GM19324 (cell line): Measurements from ENCODE around the gene FYB2.

ENCODE experiments used
- ATAC-seq: cut with Tn5 transposase; IDR thresholded peaks from one replicate; pipeline ENCODE4 v1.9.1; 2021; ENCODE audit warnings: mild to moderate bottlenecking, moderate library complexity; ENCODE audit not compliant: unreplicated experiment, low FRiP score

The FYB2 gene

GRCh38 chr1:56835657-56836056 lies 16.5 kb upstream of the FYB2 start:
- ATAC-seq, result no peak

- no peak for ATAC-seq
Measured at GRCh38 chr1:56834137-56834900, 15.1 kb upstream of the FYB2 start.

GRCh38 chr1:56833088-56833487 lies 13.9 kb upstream of the FYB2 start:
- ATAC-seq, result no peak

- ATAC-seq, result peak; percentile 63
Measured at GRCh38 chr1:56831871-56832693, 12.9 kb upstream of the FYB2 start.

- no peak for ATAC-seq
Measured at GRCh38 chr1:56830052-56830451, 10.8 kb upstream of the FYB2 start.

GRCh38 chr1:56827711-56828110 lies 8.5 kb upstream of the FYB2 start:
- ATAC-seq, result no peak

- no peak for ATAC-seq
Measured at GRCh38 chr1:56825436-56825835, 6.2 kb upstream of the FYB2 start.

- ATAC-seq, result no peak
Measured at GRCh38 chr1:56824938-56825337, 5.7 kb upstream of the FYB2 start.

- no peak for ATAC-seq
Measured at GRCh38 chr1:56824271-56824670, 5.1 kb upstream of the FYB2 start.

GRCh38 chr1:56821462-56821797 lies 2.2 kb upstream of the FYB2 start:
- ATAC-seq, result no peak

- ATAC-seq, result no peak
Measured at GRCh38 chr1:56820755-56821461, 1.7 kb upstream of the FYB2 start.

GRCh38 chr1:56817716-56818463 lies 1.3 kb downstream of the FYB2 start:
- no peak for ATAC-seq

GRCh38 chr1:56816909-56817308 lies 2.3 kb downstream of the FYB2 start:
- no peak for ATAC-seq

GRCh38 chr1:56816264-56816663 lies 2.9 kb downstream of the FYB2 start:
- ATAC-seq, result no peak

GRCh38 chr1:56814205-56814604 lies 5.0 kb downstream of the FYB2 start:
- no peak for ATAC-seq

GRCh38 chr1:56811331-56811730 lies 7.9 kb downstream of the FYB2 start:
- ATAC-seq, result no peak

- no peak for ATAC-seq
Measured at GRCh38 chr1:56808410-56808809, 10.8 kb downstream of the FYB2 start.

- no peak for ATAC-seq
Measured at GRCh38 chr1:56806804-56807203, 12.4 kb downstream of the FYB2 start.

- ATAC-seq, result no peak
Measured at GRCh38 chr1:56803561-56804156, 15.5 kb downstream of the FYB2 start.
